NT2/D1 (cell line): ENCODE data around the gene EPS8L1.

Source experiments
- DNase-seq: peaks from one replicate; pipeline ENCODE4 v3.0.0-alpha.2; 2011; ENCODE audit warnings: low read depth, low spot score
- H3K27me3 ChIP-seq: 2 replicates; pipeline ENCODE4 v1.6.0; 2011; ENCODE audit warnings: mild to moderate bottlenecking; ENCODE audit not compliant: insufficient read length, insufficient read depth
- H3K36me3 ChIP-seq: 2 replicates; pipeline ENCODE4 v1.6.1; 2011; ENCODE audit warnings: mild to moderate bottlenecking, low read length, mixed read lengths; ENCODE audit not compliant: insufficient read depth, insufficient read length
- H3K4me1 ChIP-seq: 2 replicates; pipeline ENCODE4 v1.5.1; 2011; ENCODE audit not compliant: insufficient read depth, insufficient read length
- H3K4me3 ChIP-seq: 2 replicates; pipeline ENCODE4 v1.5.1; 2011; ENCODE audit warnings: low read depth; ENCODE audit not compliant: insufficient read length
- H3K9ac ChIP-seq: 2 replicates; pipeline ENCODE4 v1.6.0; 2011; ENCODE audit warnings: low read depth; ENCODE audit not compliant: insufficient read length
- H3K9me3 ChIP-seq: 2 replicates; pipeline ENCODE4 v1.5.1; 2011; ENCODE audit warnings: mild to moderate bottlenecking, low read length; ENCODE audit not compliant: insufficient read depth
- SUZ12 ChIP-seq: IDR thresholded peaks from 2 replicates; pipeline ENCODE4 v1.6.1; 2011; ENCODE audit not compliant: insufficient read length, insufficient read depth; ENCODE audit errors: extremely low read depth
- YY1 ChIP-seq: IDR thresholded peaks from 2 replicates; pipeline ENCODE4 v1.6.1; 2011; ENCODE audit not compliant: insufficient read length, insufficient read depth
- ZNF274 ChIP-seq: IDR thresholded peaks from 2 replicates; pipeline ENCODE4 v1.6.1; 2011; ENCODE audit warnings: mild to moderate bottlenecking, low read depth, low read length

The EPS8L1 gene

DNA sequence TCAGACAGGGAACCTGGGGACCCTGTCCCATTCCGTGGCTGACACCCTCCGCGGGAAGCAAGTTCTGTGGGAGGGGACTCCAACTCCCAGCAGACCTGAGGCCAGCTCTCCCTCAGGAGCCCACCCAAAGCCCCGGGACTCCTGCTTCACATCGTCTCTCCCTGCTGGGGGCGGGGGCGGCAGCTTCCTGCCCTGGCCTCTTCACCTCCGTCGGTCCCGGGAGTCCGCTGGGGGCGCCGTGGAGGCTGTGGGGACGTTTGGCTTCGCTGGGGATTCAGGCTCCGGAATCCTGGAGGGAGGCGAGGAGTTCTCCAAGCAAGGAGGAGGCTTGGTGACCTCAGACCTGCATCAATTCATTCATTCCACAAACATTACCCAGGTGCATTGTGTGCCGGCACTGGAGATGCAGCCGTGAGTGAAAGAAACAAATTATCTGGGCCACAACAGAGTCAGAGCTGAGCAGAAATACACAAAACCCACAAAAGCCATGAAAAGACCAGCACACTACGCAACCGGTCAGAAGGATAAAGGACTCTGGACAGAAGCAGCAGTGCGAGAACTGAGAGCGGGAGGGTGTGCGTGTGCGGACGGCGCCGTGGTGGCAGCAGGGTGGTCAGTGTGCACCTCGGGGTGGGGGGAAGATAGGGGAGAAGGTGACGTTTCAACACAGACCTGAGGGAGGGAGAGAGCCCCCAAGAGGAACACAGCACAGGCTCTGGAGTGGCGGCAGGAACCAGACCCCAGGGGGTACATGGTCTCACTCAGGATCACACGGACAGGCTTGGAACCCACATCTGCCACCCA, 19.0 kb downstream of the EPS8L1 start:
- TF ChIP-seq ZNF274 (no peak), YY1 (no peak), SUZ12 (no peak)
- H3K9me3 ChIP-seq, result no peaks in the 10 kb centered on the region
- DNase-seq, result no peak
- H3K27me3 ChIP-seq, result no peaks in the 10 kb centered on the region
- H3K9ac ChIP-seq, result peak overlapping the region; percentile 10
- H3K36me3 ChIP-seq, result peaks cover 46% of the 10 kb centered on the region
- no peak overlapping the region for H3K4me3 ChIP-seq
- H3K4me1 ChIP-seq, result peaks cover 12% of the 10 kb centered on the region

DNA sequence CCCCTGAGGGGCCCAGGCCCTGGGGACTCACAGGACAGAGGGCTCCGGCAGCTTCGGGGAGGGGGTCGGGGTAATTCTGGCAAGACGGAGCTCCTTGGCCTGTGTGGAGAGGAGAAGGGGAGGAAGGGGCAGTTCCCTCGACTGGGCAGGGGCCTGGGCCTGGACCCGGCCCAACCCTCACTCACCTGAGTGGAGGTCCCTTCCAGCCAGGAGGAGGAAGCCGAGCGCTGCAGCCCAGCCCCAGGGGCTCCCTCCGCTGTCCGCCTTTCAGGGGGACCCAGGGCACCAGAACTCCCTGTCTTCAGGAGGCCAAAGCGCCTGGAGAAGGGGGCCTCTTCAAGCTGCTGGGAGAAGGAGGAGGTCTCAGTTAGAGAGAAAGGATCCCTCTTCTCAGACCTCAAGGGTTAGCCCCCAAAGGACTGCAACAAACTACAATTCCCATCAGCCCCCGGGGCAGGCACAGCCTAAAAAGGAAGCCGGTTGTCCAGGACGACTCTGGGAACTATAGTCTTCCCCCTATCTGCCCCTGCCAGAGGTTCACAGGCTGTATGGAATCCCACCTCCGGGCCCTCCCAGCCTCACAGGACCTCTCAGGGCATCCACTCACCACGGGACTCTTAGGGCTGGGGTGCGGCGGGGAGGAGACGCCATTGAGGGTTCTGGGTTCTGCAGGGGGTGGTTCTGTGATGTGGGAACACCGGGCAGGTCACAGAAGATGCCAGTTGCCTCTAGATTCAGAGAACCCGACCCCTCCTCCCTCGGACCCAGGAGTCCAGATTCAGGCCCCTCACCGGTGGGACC, 19.8 kb downstream of the EPS8L1 start:
- TF ChIP-seq YY1, result no peak
- TF ChIP-seq ZNF274, result no peak
- no peak for TF ChIP-seq SUZ12
- peak overlapping the region; percentile 10 for H3K9ac ChIP-seq

DNA sequence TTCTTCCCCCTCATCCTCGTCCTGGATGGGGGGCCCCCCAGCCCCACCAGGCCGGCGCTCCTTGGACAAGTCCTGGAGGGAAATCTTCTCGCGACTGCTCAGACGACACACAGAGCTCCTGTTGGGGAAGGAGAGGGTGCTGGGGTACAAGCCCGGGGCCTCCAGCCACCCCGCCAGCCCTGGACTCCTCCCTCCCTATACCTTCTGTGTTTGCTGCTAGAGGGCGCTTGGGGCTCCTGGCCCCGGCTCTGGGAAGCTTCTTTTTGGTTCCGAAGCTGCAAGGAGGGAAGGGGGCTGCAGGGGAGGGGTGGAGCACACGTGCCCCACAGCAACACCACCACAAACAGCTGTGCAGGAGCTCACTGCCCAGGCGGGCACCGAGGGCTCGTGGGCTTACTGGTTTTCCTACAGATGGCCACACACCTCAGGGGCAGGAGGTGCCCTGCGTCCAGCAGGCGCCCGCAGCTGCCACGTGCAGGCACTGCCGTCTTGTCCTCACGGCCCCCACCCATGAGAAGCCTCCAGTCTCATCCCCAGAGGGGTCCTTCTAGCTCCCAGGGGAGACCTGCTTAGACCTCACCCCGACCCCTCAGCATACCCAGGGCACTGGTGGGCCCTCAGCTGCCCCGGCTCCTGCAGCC, 20.5 kb downstream of the EPS8L1 start:
- Histone ChIP-seq H3K27me3 (no peaks in the 10 kb centered on the region), H3K9ac (peak overlapping the region; percentile 21), H3K9me3 (no peaks in the 10 kb centered on the region), H3K36me3 (peaks cover 38% of the 10 kb centered on the region), H3K4me1 (peaks cover 12% of the 10 kb centered on the region), H3K4me3 (no peak overlapping the region)
- no peak for DNase-seq
- no peak for TF ChIP-seq YY1
- TF ChIP-seq SUZ12, result no peak
- no peak for TF ChIP-seq ZNF274

More for the DNA sequence above, 19.8 kb downstream of the EPS8L1 start:
- peaks cover 12% of the 10 kb centered on the region for H3K4me1 ChIP-seq
- DNase-seq, result no peak
- no peaks in the 10 kb centered on the region for H3K9me3 ChIP-seq
- no peaks in the 10 kb centered on the region for H3K27me3 ChIP-seq
- H3K36me3 ChIP-seq, result peaks cover 45% of the 10 kb centered on the region
- H3K4me3 ChIP-seq, result no peak overlapping the region

DNA sequence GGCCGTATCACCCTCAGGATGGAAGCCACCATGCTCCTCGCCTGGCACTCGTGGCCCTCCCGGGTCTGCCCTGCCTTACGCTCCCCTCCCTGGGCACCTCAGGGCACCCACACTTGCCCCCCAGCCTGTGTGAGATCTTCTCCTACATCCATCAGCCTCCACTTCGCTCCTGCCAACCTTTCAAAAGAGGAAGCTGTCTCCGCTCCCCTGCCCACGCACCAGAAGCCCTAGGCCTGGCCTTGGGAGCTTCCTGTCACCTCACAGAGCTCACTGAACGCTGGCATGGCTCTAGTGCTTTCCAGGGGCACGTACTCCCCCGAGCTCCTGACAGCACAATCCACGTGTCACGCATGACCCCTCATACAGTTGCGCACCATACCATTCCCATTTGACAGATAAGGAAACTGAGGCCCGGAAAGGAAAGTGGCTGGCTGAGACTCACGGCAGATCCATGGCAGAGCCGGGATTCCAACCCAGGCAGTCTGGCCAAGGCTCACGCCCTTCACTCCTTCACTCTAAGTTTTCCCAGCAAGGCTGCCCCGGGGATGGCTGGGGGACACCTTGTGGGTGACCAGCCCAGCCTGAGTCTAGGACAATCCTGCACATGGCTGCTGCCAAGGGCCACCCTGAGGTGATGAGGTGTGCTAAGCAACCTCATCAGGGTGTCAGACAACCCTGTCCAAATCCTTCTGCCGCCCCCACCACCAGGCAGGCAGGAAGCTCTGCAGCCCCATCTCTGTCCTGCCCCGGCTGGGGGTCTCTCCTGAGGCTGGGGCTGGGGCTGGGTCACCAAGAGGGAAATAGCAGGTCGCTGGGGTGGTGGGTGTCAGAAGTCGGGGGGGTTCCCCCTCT, 22.4 kb downstream of the EPS8L1 start:
- H3K9me3 ChIP-seq, result no peaks in the 10 kb centered on the region
- no peaks in the 10 kb centered on the region for H3K27me3 ChIP-seq
- H3K9ac ChIP-seq, result no peak overlapping the region
- peaks cover 46% of the 10 kb centered on the region for H3K36me3 ChIP-seq
- DNase-seq, result no peak
- H3K4me1 ChIP-seq, result peaks cover 9% of the 10 kb centered on the region
- TF ChIP-seq SUZ12, result no peak
- no peak for TF ChIP-seq ZNF274
- no peak for TF ChIP-seq YY1
- H3K4me3 ChIP-seq, result no peak overlapping the region

DNA sequence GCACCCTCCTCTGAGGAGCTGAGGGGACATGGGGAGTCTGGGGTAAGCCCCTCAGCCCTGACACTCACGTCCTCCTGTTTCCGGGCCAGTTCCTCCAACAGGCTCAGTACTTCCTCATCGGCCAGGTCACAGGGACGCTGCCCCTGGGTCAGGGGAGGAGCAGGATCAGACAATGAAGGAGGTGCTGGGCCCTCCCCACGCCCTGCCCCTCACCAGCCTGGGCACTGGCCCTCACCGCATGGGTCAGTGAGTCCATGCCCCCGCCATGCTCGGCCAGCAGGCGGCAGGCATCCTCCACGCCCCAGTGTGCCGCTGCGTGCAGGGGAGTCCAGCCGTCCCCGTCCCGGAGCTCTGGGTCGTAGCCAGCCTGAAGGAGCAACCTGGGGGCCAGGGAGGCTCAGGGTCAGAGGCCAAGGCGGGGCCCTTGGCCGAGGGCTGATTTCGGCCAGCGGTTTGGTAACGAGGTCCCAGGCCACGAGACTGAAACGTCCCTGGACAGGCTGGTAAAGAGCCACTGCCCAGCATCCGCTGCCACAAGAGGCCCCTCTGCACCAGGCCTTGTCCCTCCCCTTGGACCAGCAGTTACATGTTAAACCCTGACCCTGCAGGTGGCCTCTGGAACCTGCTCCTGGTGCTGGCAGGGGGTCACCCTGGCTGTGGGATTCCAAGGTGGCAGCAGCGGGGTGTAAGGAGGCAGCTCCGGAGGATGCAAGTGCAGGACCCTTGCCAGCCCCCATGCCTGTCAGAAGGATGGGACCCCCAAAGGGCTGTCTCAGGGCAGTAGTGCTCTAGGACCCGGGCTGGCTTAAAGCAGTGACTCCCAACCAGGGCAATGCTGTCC, 23.3 kb downstream of the EPS8L1 start:
- H3K9me3 ChIP-seq, result no peaks in the 10 kb centered on the region
- no peak overlapping the region for H3K4me3 ChIP-seq
- H3K4me1 ChIP-seq, result peaks cover 9% of the 10 kb centered on the region
- DNase-seq, result no peak
- no peak overlapping the region for H3K9ac ChIP-seq
- peaks cover 52% of the 10 kb centered on the region for H3K36me3 ChIP-seq
- H3K27me3 ChIP-seq, result no peaks in the 10 kb centered on the region
- TF ChIP-seq ZNF274 (no peak), YY1 (no peak), SUZ12 (no peak)
